Lower lobe of right lung (tissue), 2 donors: Measurements from ENCODE around the gene CELSR2. TPM values are rescaled to one million over a fixed set of nuclear protein-coding genes. Genes with fewer than 3 reads are reported as not detected.

Experiments
- ATAC-seq, 2 donors: fragments of 200-7000 bp; cut with Tn5 transposase; one replicate each; pipeline ENCODE4 v1.9.1; 2020 to 2022; ENCODE audit warnings: mild to moderate bottlenecking in 2 of 2, moderate library complexity in 2 of 2
- DNase-seq: peaks from one replicate; pipeline ENCODE4 v3.0.0-alpha.2; 2020
- H3K27ac ChIP-seq: fragments of 200-600 bp; one replicate; pipeline ENCODE4 v1.8.0; 2022
- H3K27me3 ChIP-seq: fragments of 200-600 bp; one replicate; pipeline ENCODE4 v1.8.0; 2022; ENCODE audit warnings: low read depth
- H3K36me3 ChIP-seq: fragments of 200-600 bp; one replicate; pipeline ENCODE4 v1.8.0; 2022; ENCODE audit warnings: mild to moderate bottlenecking
- H3K4me1 ChIP-seq: fragments of 200-600 bp; one replicate; pipeline ENCODE4 v1.8.0; 2022
- H3K4me3 ChIP-seq: fragments of 200-600 bp; one replicate; pipeline ENCODE4 v1.8.0; 2022; ENCODE audit warnings: mild to moderate bottlenecking
- H3K9me3 ChIP-seq: fragments of 200-600 bp; one replicate; pipeline ENCODE4 v1.8.0; 2022
- intact Hi-C: fragments of 100-400 bp; cut with DNase I; formaldehyde crosslinking; loops from one replicate; pipeline ENCODE4 v1.11.0; 2022
- total RNA-seq: library from RNA; stranded (reverse); fragmentation: NEBNext Ultra II Directional; extraction: Animal tissue kit (Norgen Biotek cat#: 25700); gene quantifications from one replicate; pipeline ENCODE4 v1.2.1, GENCODE V29; 2021
- TF ChIP-seq, protein P1 (sequence below): fragments of 200-600 bp; IDR thresholded peaks from one replicate; pipeline ENCODE4 v1.8.0; 2022; ENCODE audit warnings: antibody characterized with exemption, mild to moderate bottlenecking
- donor health status: DM: no; HTN: yes; CAD: no; lungs with severe emphysema.

Gene CELSR2
- total RNA-seq, 1 donor from 2014 or later: 7.2 TPM

DNA sequence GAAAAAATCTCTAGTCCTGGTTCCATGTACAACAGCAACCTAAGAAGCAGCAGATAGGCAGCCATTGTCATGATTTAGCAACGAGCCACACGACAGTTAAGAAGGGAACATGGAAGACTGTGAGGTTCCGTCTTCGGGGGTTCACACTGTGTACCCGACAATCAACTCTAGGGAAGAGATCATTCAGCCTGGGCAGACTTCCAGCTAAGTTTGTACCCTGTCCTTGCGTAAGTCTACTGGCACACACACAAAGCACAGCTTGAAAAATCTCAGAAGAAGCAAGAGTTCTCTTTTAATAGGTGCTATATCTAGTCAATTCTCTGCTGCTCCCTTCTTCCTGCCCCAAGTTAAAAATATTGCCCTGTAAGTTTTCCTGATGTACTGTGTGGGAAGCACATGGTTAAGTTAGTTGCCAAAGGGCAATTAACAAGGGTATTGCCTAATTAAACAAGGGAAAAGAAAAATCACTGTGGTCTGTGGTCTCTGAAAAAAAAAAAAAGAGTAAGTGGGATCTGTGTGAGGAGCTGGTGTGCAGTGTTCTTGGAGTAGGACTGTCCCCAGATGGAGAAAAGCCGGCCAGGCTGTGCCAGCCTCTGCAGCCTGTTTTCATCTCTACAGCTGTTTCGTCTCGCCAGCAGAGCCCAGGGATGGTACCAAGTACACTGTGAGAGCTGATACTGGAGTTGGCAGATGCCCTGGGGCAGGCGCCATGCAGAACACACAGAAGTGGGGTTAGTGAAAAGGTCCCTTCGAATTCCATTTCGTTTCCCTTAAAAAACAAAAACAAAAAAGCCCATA lies 63.8 kb downstream of the CELSR2 start:
- TF ChIP-seq, protein P1, sequence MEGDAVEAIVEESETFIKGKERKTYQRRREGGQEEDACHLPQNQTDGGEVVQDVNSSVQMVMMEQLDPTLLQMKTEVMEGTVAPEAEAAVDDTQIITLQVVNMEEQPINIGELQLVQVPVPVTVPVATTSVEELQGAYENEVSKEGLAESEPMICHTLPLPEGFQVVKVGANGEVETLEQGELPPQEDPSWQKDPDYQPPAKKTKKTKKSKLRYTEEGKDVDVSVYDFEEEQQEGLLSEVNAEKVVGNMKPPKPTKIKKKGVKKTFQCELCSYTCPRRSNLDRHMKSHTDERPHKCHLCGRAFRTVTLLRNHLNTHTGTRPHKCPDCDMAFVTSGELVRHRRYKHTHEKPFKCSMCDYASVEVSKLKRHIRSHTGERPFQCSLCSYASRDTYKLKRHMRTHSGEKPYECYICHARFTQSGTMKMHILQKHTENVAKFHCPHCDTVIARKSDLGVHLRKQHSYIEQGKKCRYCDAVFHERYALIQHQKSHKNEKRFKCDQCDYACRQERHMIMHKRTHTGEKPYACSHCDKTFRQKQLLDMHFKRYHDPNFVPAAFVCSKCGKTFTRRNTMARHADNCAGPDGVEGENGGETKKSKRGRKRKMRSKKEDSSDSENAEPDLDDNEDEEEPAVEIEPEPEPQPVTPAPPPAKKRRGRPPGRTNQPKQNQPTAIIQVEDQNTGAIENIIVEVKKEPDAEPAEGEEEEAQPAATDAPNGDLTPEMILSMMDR: no peak
- Histone ChIP-seq H3K27me3 (no peaks in the 10 kb centered on the region), H3K9me3 (no peaks in the 10 kb centered on the region), H3K4me1 (peaks cover 10% of the 10 kb centered on the region), H3K27ac (no peak overlapping the region), H3K4me3 (no peak overlapping the region), H3K36me3 (peaks cover 76% of the 10 kb centered on the region)
- DNase-seq: no peak
- ATAC-seq: peak; percentile 29 to 64
- intact Hi-C loops: no loop called here

DNA sequence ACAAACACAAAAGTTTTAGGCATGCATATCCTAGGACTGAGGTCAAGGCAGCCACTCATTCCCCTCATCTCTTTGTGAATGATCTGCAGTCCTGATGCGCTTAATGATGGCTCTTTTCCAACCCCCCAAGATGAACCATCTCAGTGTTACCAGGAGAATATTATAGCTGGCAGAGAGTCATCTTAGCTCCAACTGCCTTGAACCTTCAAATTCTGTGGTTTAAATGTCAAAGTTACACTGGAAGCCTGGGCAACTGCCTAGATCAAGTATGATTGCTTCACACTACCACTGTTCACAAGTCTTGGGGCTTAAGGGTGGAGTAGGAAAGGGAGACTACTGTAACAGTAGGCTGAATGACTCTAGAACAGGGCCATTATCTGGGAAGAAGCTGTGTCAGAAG lies 65.5 kb downstream of the CELSR2 start:
- intact Hi-C loops: no loop called here

GRCh38 chr1:109315288-109315687 lies 65.9 kb downstream of the CELSR2 start:
- H3K4me1 ChIP-seq: peaks cover 10% of the 10 kb centered on the region
- H3K27me3 ChIP-seq: no peaks in the 10 kb centered on the region
- H3K4me3 ChIP-seq: no peak overlapping the region
- no peak overlapping the region for H3K27ac ChIP-seq
- DNase-seq (no peak), ATAC-seq (no peak)
- H3K36me3 ChIP-seq: peaks cover 97% of the 10 kb centered on the region
- TF ChIP-seq, protein P1: no peak
- intact Hi-C loops: no loop called here
- no peaks in the 10 kb centered on the region for H3K9me3 ChIP-seq

More for the DNA sequence above, 65.5 kb downstream of the CELSR2 start:
- peaks cover 10% of the 10 kb centered on the region for H3K4me1 ChIP-seq
- no peaks in the 10 kb centered on the region for H3K9me3 ChIP-seq
- H3K4me3 ChIP-seq: no peak overlapping the region
- no peak overlapping the region for H3K27ac ChIP-seq
- DNase-seq (no peak), ATAC-seq (no peak)
- TF ChIP-seq, protein P1: no peak
- no peaks in the 10 kb centered on the region for H3K27me3 ChIP-seq
- peaks cover 92% of the 10 kb centered on the region for H3K36me3 ChIP-seq

GRCh38 chr1:109316506-109316905 lies 67.2 kb downstream of the CELSR2 start:
- Histone ChIP-seq H3K36me3 (peaks cover 99% of the 10 kb centered on the region), H3K4me1 (peaks cover 10% of the 10 kb centered on the region), H3K9me3 (no peaks in the 10 kb centered on the region), H3K27ac (no peak overlapping the region), H3K27me3 (no peaks in the 10 kb centered on the region), H3K4me3 (no peak overlapping the region)
- DNase-seq (no peak), ATAC-seq (no peak)
- TF ChIP-seq, protein P1: no peak
- intact Hi-C loops: no loop called here

DNA sequence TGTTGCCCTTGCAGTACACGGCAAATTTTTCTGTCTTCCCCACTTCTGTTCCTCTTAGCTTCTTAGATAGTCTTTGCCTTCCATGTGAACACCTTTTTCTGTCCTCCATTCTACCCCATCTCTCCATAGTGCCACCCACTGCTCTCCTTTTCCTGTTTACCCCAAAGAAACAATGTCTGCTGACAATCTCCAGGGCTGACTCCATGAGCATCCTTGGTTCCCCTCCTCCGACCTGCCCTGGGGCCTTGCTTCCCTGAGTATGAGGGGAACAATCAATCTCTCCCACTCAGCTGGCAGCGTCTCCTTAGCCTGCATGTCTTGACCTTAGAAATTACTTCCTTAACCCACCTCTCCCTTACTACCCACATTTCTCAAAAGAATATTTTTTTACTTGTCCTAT lies 69.8 kb downstream of the CELSR2 start:
- Histone ChIP-seq H3K4me1 (no peaks in the 10 kb centered on the region), H3K4me3 (no peak overlapping the region), H3K27ac (no peak overlapping the region), H3K9me3 (no peaks in the 10 kb centered on the region), H3K27me3 (no peaks in the 10 kb centered on the region), H3K36me3 (peaks cover 100% of the 10 kb centered on the region)
- ATAC-seq: no peak
- intact Hi-C loops: no loop called here
- DNase-seq: no peak
- TF ChIP-seq, protein P1: no peak
